Dermis microvascular lymphatic vessel endothelial cell (primary cell): ENCODE measurements around the gene LRRC32. TPM values are rescaled to one million over a fixed set of nuclear protein-coding genes. Genes with fewer than 3 reads are reported as not detected.
"Not testable (repeated sequence)": the region's sequence is repeated elsewhere in the genome, so short reads cannot be mapped to it uniquely, and the experiment has no call there.

Experiments used
- DNase-seq, 2 donors: peaks; one replicate each; pipeline versions ENCODE4 v3.0.0 to v3.0.0-alpha.2; 2010; ENCODE audit warnings: low read depth in 2 of 2
- total RNA-seq: library from RNA; depleted of rRNA; stranded (reverse); fragments of >200 nt; gene quantifications from 2 replicates; pipeline ENCODE4 v1.2.1, GENCODE V29; 2014

Gene LRRC32
- total RNA-seq, 1 donor from 2014 or later = 20.9 TPM

- DNase-seq = peak; percentile 88
Observed at GRCh38 chr11:76614471-76615179, 55.9 kb downstream of the LRRC32 start.

GRCh38 chr11:76613901-76614300, 56.6 kb downstream of the LRRC32 start:
- DNase-seq = no peak

GRCh38 chr11:76612226-76612625, 58.3 kb downstream of the LRRC32 start:
- DNase-seq = no peak

- DNase-seq = peak in 1 of 2 donors; percentile 56
Observed at GRCh38 chr11:76610871-76611475, 59.6 kb downstream of the LRRC32 start.

- DNase-seq = no peak
Observed at GRCh38 chr11:76610371-76610770, 60.2 kb downstream of the LRRC32 start.

- DNase-seq = no peak
Observed at GRCh38 chr11:76609736-76610370, 60.7 kb downstream of the LRRC32 start.

- DNase-seq = not testable (repeated sequence)
Observed at GRCh38 chr11:76608879-76609460, 61.6 kb downstream of the LRRC32 start.

GRCh38 chr11:76608228-76608627, 62.3 kb downstream of the LRRC32 start:
- DNase-seq = not testable (repeated sequence)

Other genes starting within 250 kb of the LRRC32 start
- gene EMSY, start 225.7 kb downstream of the LRRC32 start, total RNA-seq = 7.6 and 13.0 TPM in 2 replicates
- 3.0 and 5.9 TPM in 2 replicates for gene TSKU, start 112.6 kb upstream of the LRRC32 start, total RNA-seq
- 20.0 and 20.2 TPM in 2 replicates for gene ACER3, start 190.2 kb upstream of the LRRC32 start, total RNA-seq